Activated gamma-delta T cell (primary cell): ENCODE measurements around the gene EIF2B2.

Experiments
- DNase-seq: peaks from one replicate; lab custom pipeline; 2025; lab: John Stamatoyannopoulos, UW

The EIF2B2 gene

GRCh38 chr14:75044752-75045151, 42.0 kb downstream of the EIF2B2 start:
- no peak for DNase-seq

- no peak for DNase-seq
Observed at GRCh38 chr14:75046275-75046674, 43.6 kb downstream of the EIF2B2 start.

DNA sequence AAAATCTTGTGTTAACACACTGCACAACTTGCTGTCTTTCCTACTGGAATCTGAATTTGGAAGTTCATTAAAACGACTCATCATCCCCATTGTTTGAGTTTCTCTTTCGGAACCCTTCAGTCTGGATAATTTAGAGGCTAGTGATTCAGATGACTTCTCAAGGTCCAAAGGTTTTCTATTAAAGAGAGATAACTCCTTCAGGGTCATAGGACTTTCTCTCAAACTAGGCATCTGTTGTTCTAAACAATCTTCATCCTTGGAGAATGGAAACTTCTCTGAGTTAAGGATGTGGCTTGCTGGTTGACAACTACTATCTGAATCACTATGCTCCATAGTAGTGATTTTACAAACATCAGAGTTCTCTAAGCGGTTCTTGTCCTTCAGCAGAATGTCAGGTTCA, 44.2 kb downstream of the EIF2B2 start:
- no peak for DNase-seq

DNA sequence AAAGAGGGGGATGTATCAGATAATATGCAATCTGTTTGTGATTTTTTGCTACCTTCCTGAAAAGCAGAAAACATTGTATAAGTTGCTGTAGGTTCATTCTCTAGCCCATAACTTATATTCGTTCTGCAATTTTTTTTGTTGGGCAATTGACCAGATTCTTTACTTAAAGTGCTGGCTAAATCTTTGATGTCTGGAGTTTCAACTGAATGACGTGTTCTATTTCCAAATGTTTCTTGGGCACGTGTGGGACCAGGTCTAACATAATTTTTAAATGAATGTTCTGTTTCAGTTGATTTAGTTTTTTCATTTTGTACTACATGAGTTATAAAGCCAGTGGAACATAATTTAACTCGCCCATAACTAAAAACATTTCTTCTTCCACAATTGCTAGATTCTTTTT, 44.8 kb downstream of the EIF2B2 start:
- no peak for DNase-seq

DNA sequence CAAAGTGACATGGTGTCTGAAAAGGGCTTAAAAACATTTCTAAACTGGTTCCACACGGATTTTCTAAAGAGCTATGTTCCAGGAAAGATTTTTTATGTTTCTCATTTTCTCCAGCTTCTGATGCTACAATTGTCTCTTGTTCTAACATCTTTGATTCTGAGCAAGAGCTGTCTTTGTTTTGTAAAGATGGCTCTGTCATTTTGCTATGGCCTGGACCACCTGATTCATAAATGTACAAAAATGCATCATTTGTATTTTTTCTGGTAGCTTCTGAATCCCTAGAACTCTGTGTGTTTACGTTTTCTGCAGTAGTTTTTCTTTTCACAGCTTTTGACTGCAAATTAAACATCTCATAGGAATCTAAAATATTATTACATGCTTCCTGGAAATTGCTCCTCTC, 45.4 kb downstream of the EIF2B2 start:
- DNase-seq, result no peak

- DNase-seq, result no peak
Observed at GRCh38 chr14:75049136-75049535, 46.4 kb downstream of the EIF2B2 start.

GRCh38 chr14:75049731-75050201, 47.0 kb downstream of the EIF2B2 start:
- DNase-seq, result no peak

GRCh38 chr14:75050852-75051555, 48.3 kb downstream of the EIF2B2 start, which contains the start of gene MLH3:
MLH3 (minus strand) TSS chr14:75051467; CDS start chr14:75049655, 1,812 bp downstream.
- DNase-seq, result peak; percentile 58

GRCh38 chr14:75051556-75051899, 48.8 kb downstream of the EIF2B2 start:
- no peak for DNase-seq

GRCh38 chr14:75053396-75054291, 50.9 kb downstream of the EIF2B2 start:
- DNase-seq, result no peak

- no peak for DNase-seq
Observed at GRCh38 chr14:75054421-75054820, 51.7 kb downstream of the EIF2B2 start.

DNA sequence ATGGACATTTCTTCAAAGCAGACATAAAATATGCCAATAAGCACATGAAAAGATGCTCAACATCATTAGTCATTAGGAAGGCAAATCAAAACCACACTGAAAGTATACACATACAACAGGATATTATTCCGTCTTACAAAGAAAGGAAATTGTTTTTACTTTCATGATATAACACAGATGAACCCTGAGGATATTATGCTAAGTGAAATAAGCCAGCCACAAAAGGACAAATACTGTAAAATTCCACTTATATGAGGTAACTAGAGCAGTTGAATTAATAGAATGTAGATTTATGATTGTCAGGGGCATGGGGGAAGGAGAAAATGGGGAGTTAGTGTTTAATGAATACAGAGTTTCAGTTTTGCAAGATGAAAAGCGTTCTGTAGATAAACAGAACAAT, 56.9 kb downstream of the EIF2B2 start:
- DNase-seq, result no peak

GRCh38 chr14:75060420-75060819, 57.7 kb downstream of the EIF2B2 start:
- no peak for DNase-seq
